ENCODE results near the gene PAX6.

The PAX6 gene

DNA sequence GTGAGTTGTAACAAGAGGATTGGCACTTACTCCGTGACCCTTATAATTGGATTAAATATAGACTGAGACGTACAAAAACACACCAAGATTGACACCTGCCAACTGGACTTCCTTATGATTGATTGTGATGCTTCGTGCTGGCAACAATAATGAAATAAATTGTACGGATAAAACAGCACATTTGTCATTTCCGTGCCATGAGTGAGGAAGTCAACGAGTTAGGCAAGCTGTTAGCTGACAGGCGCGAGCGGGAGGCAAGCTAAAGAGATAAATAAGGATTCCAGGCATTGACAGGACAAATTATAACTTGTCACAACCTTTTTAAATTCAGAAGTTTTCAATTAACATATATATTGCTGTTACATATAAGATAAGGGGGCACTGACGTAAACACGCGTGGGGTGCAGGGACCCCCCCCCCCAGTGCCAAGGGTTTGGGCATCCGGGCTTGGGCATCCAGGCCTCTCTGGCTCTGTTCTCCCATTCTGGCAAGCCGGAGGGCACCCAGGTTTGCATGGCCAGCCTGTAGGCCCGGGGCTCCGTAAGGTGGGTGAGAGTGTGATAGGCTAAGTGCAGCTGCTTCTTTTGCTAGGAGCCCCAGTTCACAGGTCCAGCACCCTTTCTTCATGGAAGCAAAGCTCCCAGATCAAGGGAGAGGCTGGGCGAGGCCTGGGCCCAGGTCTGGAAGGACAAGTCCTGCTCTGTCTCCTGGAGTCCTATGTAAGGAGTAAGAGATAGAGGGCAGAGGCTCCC lies 11.2 kb upstream of the PAX6 start:
- no peak for DNase-seq (ENCODE audit: low spot score)

GRCh38 chr11:31821766-31822165 lies 10.6 kb upstream of the PAX6 start:
- DNase-seq (ENCODE audit: low spot score), result no peak

DNA sequence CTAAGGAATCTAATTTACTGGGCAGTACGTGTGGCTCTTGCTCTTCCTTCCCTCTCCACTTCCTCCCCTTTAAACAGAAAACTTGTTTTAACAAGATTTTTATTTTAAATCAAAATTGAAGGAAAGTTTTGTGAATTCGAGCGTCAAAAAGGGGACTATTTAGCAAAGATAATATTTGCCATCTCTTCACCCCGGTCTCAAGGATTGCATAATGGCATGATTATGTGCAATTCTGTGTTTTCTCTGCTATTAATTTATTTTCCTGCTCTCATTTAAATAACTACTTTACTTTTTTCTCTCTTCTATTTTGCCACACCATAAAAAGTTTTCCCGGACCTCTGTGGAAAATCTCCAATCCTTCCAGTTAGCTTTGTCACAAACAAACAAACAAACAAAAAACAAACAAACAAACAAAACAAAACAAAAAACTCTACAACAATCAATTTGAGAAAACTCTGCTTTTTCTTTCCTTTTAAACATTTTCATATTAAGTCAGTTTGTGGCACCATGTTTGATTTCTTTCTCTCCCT lies 10.2 kb upstream of the PAX6 start:
- DNase-seq (ENCODE audit: low spot score), result no peak

- DNase-seq (ENCODE audit: low spot score), result no peak
Observed at GRCh38 chr11:31820438-31820818, 9.3 kb upstream of the PAX6 start.

- no peak for DNase-seq (ENCODE audit: low spot score)
Observed at GRCh38 chr11:31819621-31820437, 8.7 kb upstream of the PAX6 start.

DNA sequence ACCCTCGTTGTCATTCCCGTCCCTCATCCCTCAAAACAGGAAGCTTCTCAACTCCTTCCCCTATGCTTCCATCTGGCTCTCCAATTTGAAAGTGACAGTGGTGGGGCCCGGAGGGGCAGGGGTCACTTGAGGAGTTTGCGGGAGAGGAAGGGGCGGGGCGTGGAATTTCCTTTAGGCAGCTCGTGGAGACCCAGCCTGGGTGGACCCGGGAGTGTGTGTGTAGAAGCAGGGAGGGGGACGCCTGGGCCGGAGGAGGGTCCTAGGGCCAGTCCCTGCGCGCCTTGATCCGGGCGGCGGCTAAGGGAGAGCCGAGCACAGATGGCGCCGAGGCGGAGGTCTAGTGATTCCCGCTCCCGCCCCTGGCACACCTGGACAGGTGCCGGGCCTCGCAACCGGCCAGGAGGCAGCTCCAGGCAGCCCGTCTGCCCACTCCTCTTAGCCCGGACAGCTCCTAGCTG lies 7.8 kb upstream of the PAX6 start:
- no peak for DNase-seq (ENCODE audit: low spot score)

DNA sequence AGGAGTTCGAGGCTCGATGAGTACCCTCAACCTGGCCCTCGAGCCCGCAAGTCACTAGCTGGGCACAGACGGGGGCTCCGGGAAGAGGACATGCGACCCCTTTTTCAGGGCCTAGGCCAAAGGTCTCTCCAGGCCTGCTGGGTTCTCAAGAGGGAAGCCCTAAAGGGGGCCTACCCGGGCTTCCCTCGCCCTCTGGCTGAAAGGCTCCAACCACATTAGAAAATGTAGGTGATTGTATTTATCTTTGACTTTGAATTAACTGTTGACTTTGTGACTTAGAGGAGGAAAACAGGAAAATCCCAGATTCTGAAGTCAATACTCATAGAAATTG lies 7.3 kb upstream of the PAX6 start:
- no peak for DNase-seq (ENCODE audit: low spot score)

DNA sequence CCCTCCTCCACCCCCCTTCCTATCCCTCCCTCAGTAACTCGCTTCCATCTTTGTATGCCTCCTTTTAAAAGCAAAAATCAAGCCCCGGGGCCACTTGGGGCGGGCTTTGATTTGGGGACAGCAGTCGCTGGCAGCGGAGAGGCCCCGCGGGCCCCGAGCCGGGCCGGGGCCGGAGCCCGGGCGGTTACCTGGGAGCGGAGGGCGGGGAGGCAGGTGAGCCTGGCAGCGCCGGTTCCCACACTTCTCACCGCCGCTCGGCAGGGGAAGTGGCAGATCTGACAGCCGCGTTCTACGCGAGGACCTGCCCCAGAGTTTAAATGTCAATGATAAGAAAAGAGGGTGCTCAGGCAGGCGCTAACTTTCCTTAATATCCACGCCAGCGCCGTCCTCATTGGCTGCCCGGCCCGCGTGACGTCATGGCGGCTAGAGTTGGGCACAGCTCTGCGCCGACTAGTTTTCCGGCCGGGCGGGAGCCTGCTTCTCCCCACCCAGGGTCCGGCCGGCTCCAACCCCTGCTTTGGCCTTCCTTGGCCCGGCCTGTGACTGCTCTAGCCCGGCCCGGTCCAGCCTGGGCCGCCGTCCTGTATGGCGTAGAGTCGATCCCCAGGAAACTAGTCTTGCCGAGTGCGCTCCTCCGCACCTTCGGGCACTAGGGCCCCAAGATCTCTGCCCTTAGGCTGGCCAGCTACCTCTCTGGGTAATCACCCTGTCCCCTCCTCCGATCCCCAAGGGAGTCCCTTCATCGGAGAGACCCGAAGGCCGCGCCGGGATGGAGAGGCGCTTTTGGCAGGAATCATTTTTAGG lies 6.7 kb upstream of the PAX6 start:
- no peak for DNase-seq (ENCODE audit: low spot score)

- no peak for DNase-seq (ENCODE audit: low spot score)
Observed at GRCh38 chr11:31817054-31817620, 6.0 kb upstream of the PAX6 start.

DNA sequence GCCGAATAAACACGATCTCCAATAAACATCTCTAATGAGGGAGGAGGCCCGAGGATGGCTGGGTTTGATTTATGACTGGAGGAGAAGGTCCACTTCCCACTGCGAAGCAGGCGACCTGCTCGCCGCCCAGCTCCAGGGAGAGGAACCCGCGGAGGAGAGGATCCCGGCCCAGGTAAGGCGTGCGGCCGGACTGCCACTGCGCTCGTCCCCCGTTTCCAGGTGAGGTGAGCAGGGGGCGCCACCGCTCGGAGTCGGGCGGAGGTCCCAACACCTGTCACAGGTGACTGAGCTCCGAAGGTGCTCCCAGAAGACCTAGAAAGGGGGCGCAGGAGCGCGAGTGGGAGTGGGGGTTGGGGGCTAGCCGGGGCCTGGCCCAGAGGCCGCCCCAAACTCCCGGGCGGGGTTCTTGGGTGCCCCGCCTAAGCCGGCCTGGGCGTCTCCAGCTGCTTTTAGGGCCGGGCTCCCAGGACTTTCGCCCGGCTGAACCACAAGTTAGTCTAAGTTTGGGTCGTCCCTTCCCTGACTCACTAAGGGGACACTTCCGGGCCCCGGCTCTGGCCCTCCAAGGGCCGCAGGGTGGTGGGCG lies 5.4 kb upstream of the PAX6 start:
- DNase-seq (ENCODE audit: low spot score), result no peak

- DNase-seq (ENCODE audit: low spot score), result no peak
Observed at GRCh38 chr11:31815711-31816467, 4.8 kb upstream of the PAX6 start.

DNA sequence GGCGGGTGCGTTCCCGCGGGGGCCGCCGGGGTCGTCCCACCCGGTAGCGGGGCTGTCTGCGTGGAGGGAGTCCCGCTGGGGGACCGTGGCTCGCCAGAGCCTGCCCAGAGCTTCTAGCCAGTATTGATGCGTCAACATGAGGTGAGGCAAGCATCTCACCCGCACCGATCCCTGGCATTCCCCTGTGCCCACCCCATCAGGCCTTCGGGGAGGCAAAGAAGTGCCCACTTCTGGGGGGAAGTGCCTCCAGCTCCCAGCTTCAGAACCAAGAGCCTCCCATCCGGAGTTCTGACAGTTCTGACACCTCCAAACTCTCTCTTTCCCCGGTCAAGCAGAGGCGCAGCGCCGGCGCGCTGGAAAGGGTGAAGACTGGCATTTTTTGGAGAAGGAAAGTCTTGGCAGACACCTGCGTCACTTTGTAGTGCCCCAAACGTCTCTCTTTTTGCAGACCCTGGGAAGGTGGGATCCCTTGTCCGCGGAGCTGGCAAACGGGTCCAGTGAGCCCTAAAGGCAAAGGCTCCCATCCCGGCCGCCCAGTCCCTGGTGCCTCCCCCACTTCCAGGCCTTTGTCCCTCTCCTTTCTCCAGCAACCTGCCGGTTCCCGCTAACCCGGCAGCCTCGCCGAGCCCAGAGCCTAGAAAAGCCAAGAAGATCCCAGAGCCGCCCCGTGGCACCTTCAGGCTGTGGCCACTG lies 3.2 kb upstream of the PAX6 start:
- no peak for DNase-seq (ENCODE audit: low spot score)

- no peak for DNase-seq (ENCODE audit: low spot score)
Observed at GRCh38 chr11:31813391-31814175, 2.5 kb upstream of the PAX6 start.

DNA sequence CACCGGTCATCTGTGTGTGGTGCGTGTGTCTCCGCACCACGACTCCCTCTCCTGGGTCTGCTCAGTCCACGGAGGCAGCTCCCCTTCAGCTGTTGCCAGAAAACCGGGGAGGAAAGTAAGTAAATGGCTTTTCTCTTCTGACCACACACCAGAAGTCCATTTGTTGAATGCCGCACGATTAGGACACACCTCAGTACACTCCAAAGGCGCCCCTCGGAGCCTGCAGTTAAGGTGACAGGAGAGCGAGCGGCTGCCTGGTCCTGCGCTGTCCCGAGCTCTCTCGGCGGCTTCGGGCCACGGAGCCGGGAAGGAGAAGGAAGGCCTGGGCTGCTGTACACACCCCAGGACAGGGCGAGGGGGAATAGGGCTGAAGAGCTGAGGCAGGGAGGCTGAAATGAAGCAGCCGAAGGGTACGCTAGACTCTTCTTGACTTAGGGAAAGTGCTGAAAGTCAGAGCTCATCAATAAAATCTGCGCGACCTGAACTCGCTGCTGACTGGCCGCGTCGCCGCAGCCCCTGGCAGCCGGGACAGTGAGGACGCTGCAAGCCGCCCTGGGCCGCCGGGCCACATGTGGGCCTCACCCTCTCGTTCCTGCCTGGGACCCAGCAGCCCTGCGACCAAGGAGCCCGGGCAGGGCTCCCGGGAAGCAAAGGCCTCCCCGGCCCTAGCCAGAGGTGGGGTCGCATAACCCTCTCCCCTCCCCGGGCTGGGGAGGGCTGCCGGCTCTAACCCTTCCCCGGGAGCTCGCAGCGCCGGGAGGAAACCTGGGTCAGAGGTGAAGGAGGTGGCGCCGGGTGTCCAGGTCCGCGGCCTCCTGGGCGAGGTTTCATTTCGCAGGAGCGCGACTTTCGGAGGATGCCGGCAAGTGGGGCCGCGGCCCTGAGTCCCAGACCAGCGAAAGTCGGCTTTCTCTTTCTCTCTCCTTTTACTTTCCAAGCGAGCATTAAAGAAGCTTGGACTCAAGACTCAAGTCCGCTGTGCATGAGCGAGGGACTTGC lies 1.6 kb upstream of the PAX6 start:
- DNase-seq (ENCODE audit: low spot score), result no peak

GRCh38 chr11:31809857-31810778 lies 1.0 kb downstream of the PAX6 start:
- no peak for DNase-seq (ENCODE audit: low spot score)

DNA sequence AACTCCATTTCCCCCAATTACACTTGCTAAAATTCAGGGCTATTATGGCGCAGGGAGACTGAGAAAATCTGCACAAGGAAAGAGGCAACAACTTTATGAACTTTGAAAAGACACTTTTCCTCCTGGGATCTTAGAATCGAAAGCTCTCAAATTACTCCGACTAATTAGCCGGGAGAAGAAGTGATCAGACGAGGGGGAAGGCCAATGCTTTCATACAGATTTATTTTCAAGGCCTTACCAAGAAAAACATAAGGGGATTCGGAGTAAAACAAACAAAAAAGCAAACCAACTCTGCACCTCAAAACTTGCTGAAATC lies 1.6 kb downstream of the PAX6 start:
- DNase-seq (ENCODE audit: low spot score), result no peak
